ENCODE data around the gene ZDHHC4.
"Not testable (repeated sequence)": the region's sequence is repeated elsewhere in the genome, so short reads cannot be mapped to it uniquely, and the experiment has no call there.

The ZDHHC4 gene

GRCh38 chr7:6608081-6608480 is 30.8 kb downstream of the ZDHHC4 start:
- no peak for DNase-seq

GRCh38 chr7:6608794-6609193 is 31.5 kb downstream of the ZDHHC4 start:
- DNase-seq, result no peak

- no peak for DNase-seq
These were observed 35.6 kb downstream of the ZDHHC4 start for GRCh38 chr7:6612819-6613218.

- no peak for DNase-seq
These were observed 36.5 kb downstream of the ZDHHC4 start for GRCh38 chr7:6613706-6614105.

GRCh38 chr7:6614953-6615722 is 37.9 kb downstream of the ZDHHC4 start, which contains the start of gene ZNF853:
ZNF853 (plus strand) TSS chr7:6615610; CDS start chr7:6616175, 565 bp downstream.
- peak in 1 of 2 experiments; percentile 31 for DNase-seq

- peak in 1 of 2 experiments; percentile 10 for DNase-seq
These were observed 38.7 kb downstream of the ZDHHC4 start for GRCh38 chr7:6615723-6616555.

GRCh38 chr7:6616854-6617643 is 39.8 kb downstream of the ZDHHC4 start:
- no peak for DNase-seq

GRCh38 chr7:6618621-6619020 is 41.4 kb downstream of the ZDHHC4 start:
- no peak for DNase-seq

- no peak for DNase-seq
These were observed 42.7 kb downstream of the ZDHHC4 start for GRCh38 chr7:6619961-6620360.

- DNase-seq, result no peak
These were observed 44.2 kb downstream of the ZDHHC4 start for GRCh38 chr7:6621195-6622133.

- no peak for DNase-seq
These were observed 45.0 kb downstream of the ZDHHC4 start for GRCh38 chr7:6622134-6622710.

- no peak for DNase-seq
These were observed 46.5 kb downstream of the ZDHHC4 start for GRCh38 chr7:6623589-6624245.

GRCh38 chr7:6624246-6624611 is 47.0 kb downstream of the ZDHHC4 start:
- no peak for DNase-seq

GRCh38 chr7:6628045-6628444 is 50.8 kb downstream of the ZDHHC4 start:
- DNase-seq, result no peak

- DNase-seq, result no peak
These were observed 53.0 kb downstream of the ZDHHC4 start for GRCh38 chr7:6630007-6630849.

GRCh38 chr7:6631605-6632004 is 54.4 kb downstream of the ZDHHC4 start:
- DNase-seq, result no peak

- DNase-seq, result no peak
These were observed 56.8 kb downstream of the ZDHHC4 start for GRCh38 chr7:6634021-6634420.

- DNase-seq, result not testable (repeated sequence)
These were observed 57.7 kb downstream of the ZDHHC4 start for GRCh38 chr7:6634971-6635370.

- DNase-seq, result peak in 1 of 2 experiments; percentile 46
These were observed 59.7 kb downstream of the ZDHHC4 start, which contains the start of gene ZNF316 for GRCh38 chr7:6636741-6637543. ZNF316 (plus strand) TSS chr7:6637318; CDS start chr7:6642410, 5,092 bp downstream.

All from NCI-H524 (cell line).